IPS-20b (cell line): ENCODE data around the gene APBA2.

Source experiments
- H3K27ac ChIP-seq: one replicate; pipeline ENCODE4 v1.5.1; 2013; ENCODE audit warnings: low read length
- H3K27me3 ChIP-seq: 2 replicates; pipeline ENCODE4 v1.6.1; 2013; ENCODE audit warnings: mild to moderate bottlenecking, low read length, inconsistent platforms; ENCODE audit not compliant: insufficient read depth
- H3K36me3 ChIP-seq: 2 replicates; pipeline ENCODE4 v1.6.1; 2013; ENCODE audit warnings: low read depth, mild to moderate bottlenecking, inconsistent platforms, low read length, moderate library complexity; ENCODE audit not compliant: insufficient read depth
- H3K4me1 ChIP-seq: 2 replicates; pipeline ENCODE4 v1.6.1; 2013; ENCODE audit warnings: mild to moderate bottlenecking, control low read depth, inconsistent platforms, low read length, moderate library complexity; ENCODE audit not compliant: insufficient read depth
- H3K4me3 ChIP-seq: 2 replicates; pipeline ENCODE4 v1.5.1; 2013; ENCODE audit warnings: mild to moderate bottlenecking, low read length, inconsistent platforms
- H3K9ac ChIP-seq: 2 replicates; pipeline ENCODE4 v1.6.1; 2013; ENCODE audit warnings: low read depth, mild to moderate bottlenecking, inconsistent platforms, low read length, moderate library complexity
- H3K9me3 ChIP-seq: 2 replicates; pipeline ENCODE4 v1.6.1; 2013; ENCODE audit warnings: mild to moderate bottlenecking, low read depth, low read length, inconsistent platforms; ENCODE audit not compliant: insufficient read depth

APBA2 gene

GRCh38 chr15:29029651-29030195 is 143.9 kb downstream of the APBA2 start:
- Histone ChIP-seq H3K9me3 (no peaks in the 10 kb centered on the region), H3K27me3 (no peaks in the 10 kb centered on the region), H3K27ac (no peak overlapping the region), H3K9ac (no peak overlapping the region), H3K36me3 (no peaks in the 10 kb centered on the region), H3K4me3 (no peak overlapping the region), H3K4me1 (peaks cover 8% of the 10 kb centered on the region; the same call in 1 of the 2 replicates)

DNA sequence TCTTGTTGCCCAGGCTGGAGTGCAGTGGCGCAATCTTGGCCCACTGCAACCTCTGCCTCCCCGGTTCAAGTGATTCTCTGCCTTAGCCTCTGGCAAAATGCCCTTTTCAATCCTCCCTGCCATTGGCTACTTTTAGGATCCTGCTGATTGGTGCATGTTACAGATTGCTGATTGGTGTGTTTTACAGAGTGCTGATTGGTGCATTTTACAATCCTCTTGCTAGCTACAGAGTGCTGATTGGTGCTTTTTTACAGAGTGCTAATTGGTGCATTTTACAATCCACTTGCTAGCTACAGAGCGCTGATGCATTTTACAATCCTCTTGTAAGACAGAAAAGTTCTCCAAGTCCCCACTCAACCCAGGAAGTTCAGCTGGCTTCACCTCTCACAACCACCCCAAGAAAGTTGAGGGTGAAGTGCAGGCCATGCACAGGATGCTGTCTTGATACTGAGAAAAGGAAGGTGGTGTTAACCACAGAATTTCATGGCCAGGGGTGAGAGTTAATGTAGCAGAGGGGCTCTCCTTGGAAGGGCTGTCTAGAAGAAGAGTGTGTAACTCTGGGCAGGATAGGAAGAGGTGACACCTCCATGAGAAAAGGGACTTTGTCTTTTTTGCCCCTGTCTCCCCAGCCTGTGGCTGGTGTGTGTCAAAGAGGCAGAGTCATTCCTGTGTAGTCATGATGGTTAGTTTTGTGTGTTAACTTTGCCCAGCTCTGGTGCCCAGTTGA is 145.9 kb downstream of the APBA2 start:
- no peaks in the 10 kb centered on the region for H3K27me3 ChIP-seq
- H3K9ac ChIP-seq: no peak overlapping the region

GRCh38 chr15:29032229-29032625 is 146.5 kb downstream of the APBA2 start:
- H3K9me3 ChIP-seq: no peaks in the 10 kb centered on the region
- no peaks in the 10 kb centered on the region for H3K27me3 ChIP-seq
- no peak overlapping the region for H3K27ac ChIP-seq
- no peak overlapping the region for H3K9ac ChIP-seq
- no peaks in the 10 kb centered on the region for H3K36me3 ChIP-seq
- peaks cover 14% of the 10 kb centered on the region; the same call in 1 of the 2 replicates for H3K4me1 ChIP-seq
- H3K4me3 ChIP-seq: no peak overlapping the region

More for the DNA sequence above, 145.9 kb downstream of the APBA2 start:
- no peaks in the 10 kb centered on the region for H3K9me3 ChIP-seq
- H3K36me3 ChIP-seq: no peaks in the 10 kb centered on the region
- H3K4me3 ChIP-seq: no peak overlapping the region
- peaks cover 14% of the 10 kb centered on the region; the same call in 1 of the 2 replicates for H3K4me1 ChIP-seq
- H3K27ac ChIP-seq: no peak overlapping the region

- Histone ChIP-seq H3K4me3 (no peak overlapping the region), H3K9me3 (no peaks in the 10 kb centered on the region), H3K27ac (no peak overlapping the region), H3K27me3 (no peaks in the 10 kb centered on the region), H3K4me1 (peaks cover 14% of the 10 kb centered on the region; the same call in 1 of the 2 replicates), H3K36me3 (no peaks in the 10 kb centered on the region), H3K9ac (no peak overlapping the region)
These were observed 147.0 kb downstream of the APBA2 start for GRCh38 chr15:29032751-29033150.

GRCh38 chr15:29034151-29034550 is 148.4 kb downstream of the APBA2 start:
- Histone ChIP-seq H3K9me3 (no peaks in the 10 kb centered on the region), H3K27ac (no peak overlapping the region), H3K36me3 (no peaks in the 10 kb centered on the region)

DNA sequence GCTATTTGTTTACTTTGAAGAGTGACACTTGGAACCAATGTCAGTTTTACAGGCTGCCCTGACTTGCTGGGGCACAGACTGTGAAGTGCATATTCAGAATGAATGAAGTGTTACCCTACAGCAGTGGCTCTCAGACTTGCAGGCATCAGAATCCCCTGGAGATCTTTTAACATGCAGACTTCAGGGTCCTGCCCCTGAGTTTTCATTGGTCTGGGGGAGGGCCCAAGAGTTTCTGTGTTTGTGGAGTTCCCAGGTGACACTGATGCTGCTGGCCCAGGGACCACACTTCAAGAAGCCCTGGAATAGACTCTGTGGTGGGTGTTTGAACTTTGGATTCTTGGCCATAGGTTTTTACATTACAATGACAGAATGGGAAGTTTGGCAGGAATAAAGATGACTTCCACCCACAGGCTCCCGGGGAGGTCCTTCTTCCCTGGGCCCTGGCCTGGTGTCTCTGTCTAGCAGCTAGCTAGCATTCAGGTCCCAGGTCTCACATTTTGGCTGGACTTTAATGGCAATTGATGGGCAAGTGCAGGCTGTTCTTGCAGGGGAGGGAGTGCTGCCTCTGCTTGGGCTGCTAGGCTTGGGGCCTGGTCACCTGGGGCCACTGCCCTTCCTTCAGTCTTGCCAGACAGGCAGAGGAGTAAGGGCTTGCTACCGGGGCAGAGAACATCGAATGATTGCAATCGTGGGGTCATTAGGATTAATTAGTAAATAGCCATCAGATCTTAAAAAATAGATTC is 149.0 kb downstream of the APBA2 start:
- no peak overlapping the region for H3K4me3 ChIP-seq
- H3K27me3 ChIP-seq: no peaks in the 10 kb centered on the region
- no peaks in the 10 kb centered on the region for H3K36me3 ChIP-seq
- peaks cover 17% of the 10 kb centered on the region; the same call in 1 of the 2 replicates for H3K4me1 ChIP-seq
- no peak overlapping the region for H3K27ac ChIP-seq
- no peaks in the 10 kb centered on the region for H3K9me3 ChIP-seq
- H3K9ac ChIP-seq: no peak overlapping the region

More at GRCh38 chr15:29034151-29034550, 148.4 kb downstream of the APBA2 start:
- Histone ChIP-seq H3K4me1 (peaks cover 14% of the 10 kb centered on the region; the same call in 1 of the 2 replicates), H3K9ac (no peak overlapping the region), H3K27me3 (no peaks in the 10 kb centered on the region), H3K4me3 (no peak overlapping the region)

DNA sequence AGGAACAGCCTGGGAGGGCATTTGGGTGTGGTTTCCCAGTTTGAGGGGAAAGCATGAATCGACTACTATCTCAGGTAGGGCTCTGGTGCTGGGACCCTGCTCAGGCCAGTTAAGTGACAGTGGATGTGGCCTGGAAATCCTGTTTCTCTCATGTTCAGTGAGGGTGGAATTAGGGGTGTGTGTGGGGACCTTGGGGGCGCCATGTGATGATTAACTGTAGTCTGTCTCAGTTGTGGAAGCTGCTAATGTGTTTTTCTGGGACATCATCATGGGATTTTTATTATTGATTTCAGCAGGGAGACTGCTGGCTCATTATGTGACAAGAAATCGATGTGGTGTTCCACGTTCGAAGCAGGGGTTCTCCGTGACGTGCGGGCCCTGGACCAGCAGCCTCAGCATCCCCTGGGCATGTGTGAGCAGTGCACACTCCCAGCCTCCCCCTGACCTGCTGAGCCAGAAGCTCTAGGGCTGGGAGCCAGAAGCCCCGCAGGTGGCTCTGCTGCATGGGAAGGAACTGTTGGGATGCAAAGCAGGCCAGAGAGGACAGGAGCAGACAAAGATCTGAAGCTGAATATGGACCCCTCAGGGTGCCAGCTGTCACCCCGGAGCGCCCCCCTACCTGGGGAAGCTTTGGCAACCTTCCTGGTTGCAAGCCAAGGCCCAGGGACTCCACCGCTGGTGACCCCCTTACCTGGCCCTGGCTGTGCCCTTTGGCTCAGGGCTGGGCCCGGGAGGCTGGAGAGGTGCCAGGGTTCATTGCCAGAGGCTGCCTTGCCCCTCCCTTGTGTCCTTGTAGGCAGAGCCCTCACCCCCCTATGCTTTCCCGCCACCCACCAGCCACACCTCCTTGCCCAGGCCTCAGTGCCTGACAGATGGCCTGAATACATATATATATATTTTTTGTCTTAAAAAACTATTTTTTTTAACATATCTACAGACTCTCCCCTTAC is 149.8 kb downstream of the APBA2 start:
- H3K27ac ChIP-seq: no peak overlapping the region
- H3K27me3 ChIP-seq: no peaks in the 10 kb centered on the region
- H3K4me1 ChIP-seq: peaks cover 25% of the 10 kb centered on the region; the same call in 1 of the 2 replicates
- H3K36me3 ChIP-seq: no peaks in the 10 kb centered on the region
- H3K9ac ChIP-seq: no peak overlapping the region
- no peaks in the 10 kb centered on the region for H3K9me3 ChIP-seq
- H3K4me3 ChIP-seq: no peak overlapping the region

GRCh38 chr15:29037997-29038705 is 152.4 kb downstream of the APBA2 start:
- Histone ChIP-seq H3K4me1 (peaks cover 26% of the 10 kb centered on the region; the same call in 1 of the 2 replicates), H3K9ac (no peak overlapping the region), H3K27ac (no peak overlapping the region), H3K36me3 (no peaks in the 10 kb centered on the region), H3K4me3 (no peak overlapping the region), H3K27me3 (no peaks in the 10 kb centered on the region), H3K9me3 (no peaks in the 10 kb centered on the region)

- no peaks in the 10 kb centered on the region for H3K9me3 ChIP-seq
- H3K36me3 ChIP-seq: no peaks in the 10 kb centered on the region
- no peaks in the 10 kb centered on the region for H3K27me3 ChIP-seq
- no peak overlapping the region for H3K4me3 ChIP-seq
- peaks cover 20% of the 10 kb centered on the region; the same call in 1 of the 2 replicates for H3K4me1 ChIP-seq
- H3K9ac ChIP-seq: peak overlapping the region; percentile 5; the same call in 1 of the 2 replicates
- H3K27ac ChIP-seq: peak overlapping the region; percentile 3
These were observed 153.9 kb downstream of the APBA2 start for GRCh38 chr15:29039466-29040369.

- Histone ChIP-seq H3K36me3 (no peaks in the 10 kb centered on the region), H3K27me3 (no peaks in the 10 kb centered on the region), H3K27ac (peak overlapping the region; percentile 3), H3K9ac (peak overlapping the region; percentile 5; the same call in 1 of the 2 replicates), H3K4me3 (no peak overlapping the region), H3K9me3 (no peaks in the 10 kb centered on the region), H3K4me1 (peaks cover 14% of the 10 kb centered on the region; the same call in 1 of the 2 replicates)
These were observed 154.6 kb downstream of the APBA2 start for GRCh38 chr15:29040370-29040751.
